ENCODE results near the gene LAP3.

LAP3 gene

DNA sequence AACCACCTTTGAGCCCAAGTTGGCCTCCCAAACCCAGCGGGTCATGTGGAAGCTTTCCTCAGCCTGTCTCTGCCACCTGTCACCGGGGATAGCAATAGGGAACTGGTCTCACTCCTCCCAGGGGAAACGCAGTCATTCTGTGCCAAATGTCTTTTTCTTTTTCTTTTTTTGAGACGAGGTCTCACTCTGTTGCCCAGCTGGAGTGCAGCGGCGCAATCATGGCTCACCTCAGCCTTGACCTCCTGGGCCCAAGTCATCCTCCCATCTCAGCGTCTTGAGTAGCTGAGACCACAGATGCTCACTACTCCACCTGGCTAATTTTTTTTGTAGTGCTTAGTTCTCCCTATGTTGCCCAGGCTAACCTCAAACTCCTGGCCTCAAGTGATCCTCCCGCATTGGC is 77.7 kb downstream of the LAP3 start:
- Histone ChIP-seq H2BK15ac (ENCODE audit: low read length) (no peak overlapping the region), H3K9me3 (replicated peaks in 1 of 2; ENCODE audit: control insufficient read depth in 2 of 2, insufficient read depth in 1 of 2, low read depth in 1 of 2, low read length in 2 of 2) (peaks cover 3% of the 10 kb centered on the region in 2 donors), H3K4me2 (ENCODE audit: insufficient read depth, low read length, poor library complexity, severe bottlenecking) (no peak overlapping the region), H3K36me3 (replicated peaks in 1 of 2; ENCODE audit: control insufficient read depth in 2 of 2, insufficient read depth in 2 of 2, low read length in 2 of 2) (no peaks in the 10 kb centered on the region), H2AK5ac (ENCODE audit: low read depth, low read length) (no peak overlapping the region), H3K9ac (ENCODE audit: low read depth, low read length, poor library complexity) (no peak overlapping the region), H2AFZ (ENCODE audit: low read length) (no peak overlapping the region), H3K79me1 (ENCODE audit: low read depth, low read length) (no peaks in the 10 kb centered on the region), H4K91ac (ENCODE audit: low read depth, low read length, poor library complexity) (no peak overlapping the region), H2BK5ac (ENCODE audit: low read length) (no peak overlapping the region), H3K27me3 (ENCODE audit: control insufficient read depth in 3 of 3, insufficient read depth in 3 of 3, low read depth in 1 of 3, low read length in 3 of 3) (peaks cover 0 to 5% (median 2%) of the 10 kb centered on the region in 3 experiments), H3K14ac (ENCODE audit: low read length) (no peak overlapping the region), H3K4ac (ENCODE audit: low read length) (no peak overlapping the region), H3K18ac (ENCODE audit: low read length) (no peak overlapping the region), H3K4me3 (ENCODE audit: low read length in 2 of 2) (no peak overlapping the region), H3K23ac (ENCODE audit: low read depth, low read length, poor library complexity) (no peak overlapping the region), H2BK120ac (ENCODE audit: low read depth, low read length) (no peak overlapping the region), H4K8ac (ENCODE audit: low read depth, low read length) (no peak overlapping the region), H3K4me1 (ENCODE audit: control insufficient read depth in 2 of 2, insufficient read depth in 1 of 2, low read depth in 1 of 2, low read length in 2 of 2) (no peaks in the 10 kb centered on the region), H2BK12ac (ENCODE audit: low read length) (no peak overlapping the region), H3K27ac (replicated peaks; ENCODE audit: low read length) (no peak overlapping the region)
- WGBS, 2 donors (ENCODE audit: extremely low coverage in 2 of 2, insufficient read length in 2 of 2, insufficient replicate concordance in 1 of 2), result no CpG with 5 or more reads among the region's 8 CpGs
- DNase-seq (ENCODE audit: low spot score), result no peak

DNA sequence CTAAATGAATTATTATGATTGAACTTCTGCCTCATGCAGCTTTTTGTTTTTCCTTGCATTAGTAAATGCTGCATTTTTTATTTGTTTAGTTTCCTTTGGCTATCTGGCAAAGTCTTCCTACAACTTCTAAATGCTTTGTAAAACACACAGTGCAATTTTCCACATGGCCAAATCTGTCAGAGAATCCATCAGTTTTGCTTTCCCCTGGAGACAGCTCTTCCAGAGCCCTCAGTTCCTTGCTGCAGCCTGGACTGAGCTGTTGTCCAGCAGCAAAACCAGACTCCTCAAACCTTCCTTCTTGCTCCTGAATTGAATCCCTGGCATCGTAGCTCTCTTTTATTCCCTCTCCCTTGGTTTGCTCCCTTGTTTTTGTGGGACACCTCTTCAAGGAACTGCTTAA is 80.1 kb downstream of the LAP3 start:
- WGBS, 2 donors (ENCODE audit: extremely low coverage in 2 of 2, insufficient read length in 2 of 2, insufficient replicate concordance in 1 of 2), result no CpG with 5 or more reads among the region's 1 CpG
- Histone ChIP-seq H3K4ac (ENCODE audit: low read length) (no peak overlapping the region), H3K14ac (ENCODE audit: low read length) (no peak overlapping the region), H3K23ac (ENCODE audit: low read depth, low read length, poor library complexity) (no peak overlapping the region), H3K4me2 (ENCODE audit: insufficient read depth, low read length, poor library complexity, severe bottlenecking) (no peak overlapping the region), H3K9me3 (replicated peaks in 1 of 2; ENCODE audit: control insufficient read depth in 2 of 2, insufficient read depth in 1 of 2, low read depth in 1 of 2, low read length in 2 of 2) (peaks cover 3% of the 10 kb centered on the region in 2 donors), H2AFZ (ENCODE audit: low read length) (no peak overlapping the region), H3K4me3 (ENCODE audit: low read length in 2 of 2) (no peak overlapping the region), H3K27me3 (ENCODE audit: control insufficient read depth in 3 of 3, insufficient read depth in 3 of 3, low read depth in 1 of 3, low read length in 3 of 3) (peaks cover 0 to 5% (median 2%) of the 10 kb centered on the region in 3 experiments), H4K91ac (ENCODE audit: low read depth, low read length, poor library complexity) (no peak overlapping the region), H3K79me1 (ENCODE audit: low read depth, low read length) (peaks cover 3% of the 10 kb centered on the region), H3K27ac (replicated peaks; ENCODE audit: low read length) (no peak overlapping the region), H4K8ac (ENCODE audit: low read depth, low read length) (no peak overlapping the region), H3K36me3 (replicated peaks in 1 of 2; ENCODE audit: control insufficient read depth in 2 of 2, insufficient read depth in 2 of 2, low read length in 2 of 2) (no peaks in the 10 kb centered on the region), H2BK120ac (ENCODE audit: low read depth, low read length) (no peak overlapping the region), H2BK5ac (ENCODE audit: low read length) (no peak overlapping the region), H2BK15ac (ENCODE audit: low read length) (no peak overlapping the region), H3K9ac (ENCODE audit: low read depth, low read length, poor library complexity) (no peak overlapping the region), H3K4me1 (ENCODE audit: control insufficient read depth in 2 of 2, insufficient read depth in 1 of 2, low read depth in 1 of 2, low read length in 2 of 2) (no peaks in the 10 kb centered on the region), H3K18ac (ENCODE audit: low read length) (no peak overlapping the region), H2AK5ac (ENCODE audit: low read depth, low read length) (no peak overlapping the region), H2BK12ac (ENCODE audit: low read length) (no peak overlapping the region)
- no peak for DNase-seq (ENCODE audit: low spot score)
